Amygdala (tissue), 56 donors: ENCODE data around the gene PTPRG.

Experiments used
- DNase-seq, 56 donors: peaks; one replicate each; lab custom pipeline; 2025; lab: John Stamatoyannopoulos, UW

The PTPRG gene

GRCh38 chr3:61582846-61583245, 21.5 kb downstream of the PTPRG start:
- DNase-seq, result no peak

GRCh38 chr3:61583890-61584875, 22.8 kb downstream of the PTPRG start:
- no peak for DNase-seq

GRCh38 chr3:61589856-61590255, 28.5 kb downstream of the PTPRG start:
- no peak for DNase-seq

GRCh38 chr3:61591300-61591699, 29.9 kb downstream of the PTPRG start:
- DNase-seq, result no peak

- no peak for DNase-seq
Measured at GRCh38 chr3:61593446-61594029, 32.2 kb downstream of the PTPRG start.

GRCh38 chr3:61594144-61594963, 33.0 kb downstream of the PTPRG start:
- DNase-seq, result peak in 3 of 56 donors; percentile 2 to 18 (median 4)

- DNase-seq, result no peak
Measured at GRCh38 chr3:61594964-61595285, 33.6 kb downstream of the PTPRG start.

GRCh38 chr3:61595288-61595687, 33.9 kb downstream of the PTPRG start:
- DNase-seq, result no peak

GRCh38 chr3:61595826-61596225, 34.5 kb downstream of the PTPRG start:
- no peak for DNase-seq

- no peak for DNase-seq
Measured at GRCh38 chr3:61597906-61598305, 36.5 kb downstream of the PTPRG start.

- no peak for DNase-seq
Measured at GRCh38 chr3:61600195-61600594, 38.8 kb downstream of the PTPRG start.

GRCh38 chr3:61601831-61602230, 40.5 kb downstream of the PTPRG start:
- no peak for DNase-seq

GRCh38 chr3:61602466-61602865, 41.1 kb downstream of the PTPRG start:
- no peak for DNase-seq

GRCh38 chr3:61605589-61606175, 44.3 kb downstream of the PTPRG start:
- DNase-seq, result no peak

- no peak for DNase-seq
Measured at GRCh38 chr3:61606196-61606595, 44.8 kb downstream of the PTPRG start.

- DNase-seq, result no peak
Measured at GRCh38 chr3:61608072-61608471, 46.7 kb downstream of the PTPRG start.

GRCh38 chr3:61608711-61609110, 47.3 kb downstream of the PTPRG start:
- no peak for DNase-seq

- no peak for DNase-seq
Measured at GRCh38 chr3:61610316-61610715, 48.9 kb downstream of the PTPRG start.

- DNase-seq, result no peak
Measured at GRCh38 chr3:61612211-61613194, 51.1 kb downstream of the PTPRG start.

- no peak for DNase-seq
Measured at GRCh38 chr3:61613666-61614065, 52.3 kb downstream of the PTPRG start.
